GM19193 (cell line): Measurements from ENCODE around the gene GDPD5.

ENCODE experiments used
- POLR2A ChIP-seq: IDR thresholded peaks from 4 replicates; pipeline ENCODE4 v1.6.1; 2011; ENCODE audit not compliant: insufficient read depth, insufficient read length; ENCODE audit errors: extremely low read depth

The GDPD5 gene

GRCh38 chr11:75471176-75471973 is 54.4 kb downstream of the GDPD5 start:
- TF ChIP-seq POLR2A: no peak

GRCh38 chr11:75470476-75471080 is 55.2 kb downstream of the GDPD5 start:
- no peak for TF ChIP-seq POLR2A

GRCh38 chr11:75469785-75470405 is 55.8 kb downstream of the GDPD5 start:
- no peak for TF ChIP-seq POLR2A

GRCh38 chr11:75468534-75469340 is 57.0 kb downstream of the GDPD5 start:
- no peak for TF ChIP-seq POLR2A

- no peak for TF ChIP-seq POLR2A
Observed at GRCh38 chr11:75467881-75468280, 57.9 kb downstream of the GDPD5 start.

GRCh38 chr11:75467311-75467710 is 58.4 kb downstream of the GDPD5 start:
- TF ChIP-seq POLR2A: no peak

GRCh38 chr11:75465701-75466531 is 59.8 kb downstream of the GDPD5 start:
- TF ChIP-seq POLR2A: no peak

- no peak for TF ChIP-seq POLR2A
Observed at GRCh38 chr11:75463106-75463774, 62.5 kb downstream of the GDPD5 start.

- TF ChIP-seq POLR2A: no peak
Observed at GRCh38 chr11:75462117-75462653, 63.6 kb downstream of the GDPD5 start.

- no peak for TF ChIP-seq POLR2A
Observed at GRCh38 chr11:75461151-75461550, 64.6 kb downstream of the GDPD5 start.

- TF ChIP-seq POLR2A: no peak
Observed at GRCh38 chr11:75456596-75457183, 69.1 kb downstream of the GDPD5 start.

- no peak for TF ChIP-seq POLR2A
Observed at GRCh38 chr11:75454987-75455386, 70.8 kb downstream of the GDPD5 start.
